Kidney epithelial cell (primary cell): ENCODE results near the gene TNIP1. TPM values are rescaled to one million over a fixed set of nuclear protein-coding genes. Genes with fewer than 3 reads are reported as not detected.

Experiments used
- DNase-seq: peaks from one replicate; pipeline ENCODE4 v3.0.0-alpha.2; 2010; ENCODE audit warnings: low read depth
- H3K27me3 ChIP-seq: 2 replicates; pipeline ENCODE4 v1.6.0; 2011; ENCODE audit warnings: low read length; ENCODE audit not compliant: control insufficient read depth, insufficient read depth
- H3K36me3 ChIP-seq: 2 replicates; pipeline ENCODE4 v1.5.1; 2011; ENCODE audit warnings: low read length; ENCODE audit not compliant: control insufficient read depth, insufficient read depth
- H3K4me3 ChIP-seq: 2 replicates; pipeline ENCODE4 v1.5.1; 2011; ENCODE audit warnings: low read depth, mild to moderate bottlenecking, control low read depth, low read length
- CTCF ChIP-seq: IDR thresholded peaks from 2 replicates; pipeline ENCODE4 v1.5.1; 2011; ENCODE audit warnings: mild to moderate bottlenecking, moderate library complexity, low read length, control low read depth, inconsistent platforms; ENCODE audit not compliant: insufficient read depth, poor library complexity, severe bottlenecking
- total RNA-seq: library from RNA; depleted of rRNA; stranded (reverse); fragments of >200 nt; gene quantifications from 2 replicates; pipeline ENCODE4 v1.2.3, GENCODE V29; 2015

The TNIP1 gene
- total RNA-seq, 1 donor from 2014 or later, result 454 TPM

GRCh38 chr5:151081431-151082281, 822 bp upstream of the TNIP1 start:
- TF ChIP-seq CTCF, result no peak
- no peak for DNase-seq
- H3K36me3 ChIP-seq, result no peaks in the 10 kb centered on the region
- H3K4me3 ChIP-seq, result peak overlapping the region; percentile 89
- H3K27me3 ChIP-seq, result no peaks in the 10 kb centered on the region

DNA sequence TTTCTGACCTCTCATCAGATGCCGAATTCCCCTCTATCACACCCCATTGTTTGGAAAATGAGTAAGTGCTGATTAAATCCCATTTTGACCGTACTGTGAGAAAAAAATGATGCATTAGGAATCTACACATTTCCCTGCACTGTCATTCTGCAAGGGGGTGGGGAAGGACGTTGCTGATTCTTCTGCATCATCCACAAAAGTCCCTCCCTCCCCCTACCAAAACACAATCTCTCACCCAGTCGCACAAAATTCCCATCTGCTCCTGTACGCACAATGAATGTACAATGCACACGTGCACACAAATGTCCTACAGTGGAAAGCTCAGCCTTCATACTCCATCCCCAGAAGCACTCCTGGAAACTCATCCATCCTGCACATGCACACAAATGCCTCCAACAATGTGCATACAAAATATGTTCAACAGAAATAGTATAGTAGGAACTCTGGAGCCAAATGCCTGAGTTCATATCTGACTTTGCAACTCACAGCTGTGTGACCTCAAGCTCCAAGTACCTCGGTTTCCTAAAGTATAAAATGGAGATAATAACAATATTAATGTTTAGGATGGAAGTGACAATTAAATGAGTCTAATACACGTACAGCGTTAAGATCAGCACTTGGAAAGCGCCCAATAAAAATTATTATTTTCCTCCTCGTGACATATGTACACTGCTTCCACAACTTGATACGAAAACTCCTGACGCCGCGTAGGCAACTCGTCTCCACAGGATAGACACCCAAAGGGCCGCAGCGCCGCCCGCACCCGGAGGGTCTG, 809 bp downstream of the TNIP1 start:
- Histone ChIP-seq H3K36me3 (no peaks in the 10 kb centered on the region), H3K4me3 (peak overlapping the region; percentile 89), H3K27me3 (no peaks in the 10 kb centered on the region)
- no peak for DNase-seq
- TF ChIP-seq CTCF, result no peak

- no peak for TF ChIP-seq CTCF
- H3K4me3 ChIP-seq, result no peak overlapping the region
- DNase-seq, result no peak
Observed at GRCh38 chr5:151078490-151079262, 2.2 kb downstream of the TNIP1 start.

GRCh38 chr5:151077967-151078366, 2.9 kb downstream of the TNIP1 start:
- Histone ChIP-seq H3K27me3 (no peaks in the 10 kb centered on the region), H3K4me3 (no peak overlapping the region), H3K36me3 (peaks cover 2% of the 10 kb centered on the region)
- no peak for DNase-seq
- TF ChIP-seq CTCF, result no peak

More at GRCh38 chr5:151078490-151079262, 2.2 kb downstream of the TNIP1 start:
- Histone ChIP-seq H3K36me3 (no peaks in the 10 kb centered on the region), H3K27me3 (no peaks in the 10 kb centered on the region)

GRCh38 chr5:151077419-151077818, 3.4 kb downstream of the TNIP1 start:
- TF ChIP-seq CTCF, result no peak

More at GRCh38 chr5:151077419-151077818, 3.4 kb downstream of the TNIP1 start:
- no peak for DNase-seq
- H3K36me3 ChIP-seq, result peaks cover 2% of the 10 kb centered on the region
- H3K4me3 ChIP-seq, result no peak overlapping the region
- H3K27me3 ChIP-seq, result no peaks in the 10 kb centered on the region
